Astrocyte of the spinal cord (primary cell): ENCODE measurements around the gene ZNF469.

Source experiments
- DNase-seq: peaks from one replicate; pipeline ENCODE4 v3.0.0; 2011; ENCODE audit warnings: low read depth, low spot score
- H3K4me3 ChIP-seq: 2 replicates; pipeline ENCODE4 v1.5.1; 2011; ENCODE audit warnings: low read depth, mild to moderate bottlenecking, low read length, moderate library complexity
- in situ Hi-C: cut with HindIII; loops from 2 replicates; pipeline ENCODE4 v1.10.0; 2017; ENCODE audit warnings: low sequenced_read_pairs
- TF ChIP-seq, protein P1 (sequence below): IDR thresholded peaks from 2 replicates; pipeline ENCODE4 v1.5.1; 2012; ENCODE audit warnings: low read depth, mild to moderate bottlenecking, low read length, inconsistent platforms

The ZNF469 gene

DNA sequence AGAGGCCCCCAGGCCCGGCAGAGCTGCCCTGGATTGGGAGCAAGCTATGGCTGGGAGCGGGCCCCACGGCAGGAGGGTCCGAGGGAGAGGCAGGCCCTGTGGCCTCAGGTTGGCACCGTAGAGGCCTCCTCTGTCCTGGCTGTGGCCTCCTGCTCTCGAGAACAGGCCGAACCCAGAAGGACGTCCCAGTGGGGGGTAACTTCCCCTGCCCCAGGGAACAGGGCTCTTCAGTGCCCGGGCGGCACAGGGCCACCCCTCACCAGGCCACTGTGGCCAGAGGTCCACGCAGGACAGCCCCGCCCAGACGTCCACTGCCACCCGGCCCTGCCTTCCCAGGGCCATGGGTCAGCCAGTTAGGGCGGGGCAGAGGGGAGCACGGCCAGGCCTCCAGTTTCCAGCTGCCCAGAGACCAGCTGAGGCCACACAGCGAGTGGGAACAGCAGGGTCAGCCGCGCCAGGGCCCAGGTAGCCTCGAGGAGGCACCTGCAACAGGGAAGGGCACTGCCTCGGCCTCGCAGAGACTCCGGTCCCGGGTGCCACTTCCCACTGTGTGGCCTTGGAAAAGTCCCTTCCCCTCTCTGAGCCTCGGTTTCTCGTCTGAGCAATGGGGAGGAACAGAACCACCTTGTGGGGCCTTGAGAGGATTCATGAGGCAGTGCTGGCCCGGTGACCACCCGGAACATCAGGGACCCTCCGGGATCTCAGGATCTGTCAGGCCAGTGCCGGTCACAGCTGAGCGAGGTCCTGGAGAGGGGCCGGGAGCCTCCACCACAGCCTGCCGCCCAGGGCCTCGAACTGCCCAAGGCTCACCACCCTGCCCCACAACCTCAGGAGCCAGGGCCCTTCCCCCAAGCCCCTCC is 32.0 kb downstream of the ZNF469 start:
- in situ Hi-C loops: no loop called here
- H3K4me3 ChIP-seq: no peak overlapping the region
- TF ChIP-seq, protein P1, sequence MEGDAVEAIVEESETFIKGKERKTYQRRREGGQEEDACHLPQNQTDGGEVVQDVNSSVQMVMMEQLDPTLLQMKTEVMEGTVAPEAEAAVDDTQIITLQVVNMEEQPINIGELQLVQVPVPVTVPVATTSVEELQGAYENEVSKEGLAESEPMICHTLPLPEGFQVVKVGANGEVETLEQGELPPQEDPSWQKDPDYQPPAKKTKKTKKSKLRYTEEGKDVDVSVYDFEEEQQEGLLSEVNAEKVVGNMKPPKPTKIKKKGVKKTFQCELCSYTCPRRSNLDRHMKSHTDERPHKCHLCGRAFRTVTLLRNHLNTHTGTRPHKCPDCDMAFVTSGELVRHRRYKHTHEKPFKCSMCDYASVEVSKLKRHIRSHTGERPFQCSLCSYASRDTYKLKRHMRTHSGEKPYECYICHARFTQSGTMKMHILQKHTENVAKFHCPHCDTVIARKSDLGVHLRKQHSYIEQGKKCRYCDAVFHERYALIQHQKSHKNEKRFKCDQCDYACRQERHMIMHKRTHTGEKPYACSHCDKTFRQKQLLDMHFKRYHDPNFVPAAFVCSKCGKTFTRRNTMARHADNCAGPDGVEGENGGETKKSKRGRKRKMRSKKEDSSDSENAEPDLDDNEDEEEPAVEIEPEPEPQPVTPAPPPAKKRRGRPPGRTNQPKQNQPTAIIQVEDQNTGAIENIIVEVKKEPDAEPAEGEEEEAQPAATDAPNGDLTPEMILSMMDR: no peak
- DNase-seq: no peak

- DNase-seq: no peak
- H3K4me3 ChIP-seq: no peak overlapping the region
- TF ChIP-seq, protein P1: no peak
- in situ Hi-C loops: no loop called here
Measured at GRCh38 chr16:88415381-88415705, 32.6 kb downstream of the ZNF469 start.

GRCh38 chr16:88415713-88416323 is 33.1 kb downstream of the ZNF469 start:
- in situ Hi-C loops: no loop called here

GRCh38 chr16:88416686-88417085 is 33.9 kb downstream of the ZNF469 start:
- in situ Hi-C loops: no loop called here
- TF ChIP-seq, protein P1: no peak
- DNase-seq: no peak
- no peak overlapping the region for H3K4me3 ChIP-seq

More at GRCh38 chr16:88415713-88416323, 33.1 kb downstream of the ZNF469 start:
- DNase-seq: no peak
- TF ChIP-seq, protein P1: no peak
- no peak overlapping the region for H3K4me3 ChIP-seq

- TF ChIP-seq, protein P1: no peak
- in situ Hi-C loops: no loop called here
Measured at GRCh38 chr16:88417684-88418476, 35.1 kb downstream of the ZNF469 start.

GRCh38 chr16:88418869-88419268 is 36.1 kb downstream of the ZNF469 start:
- no peak for DNase-seq
- in situ Hi-C loops: no loop called here
- TF ChIP-seq, protein P1: no peak
- no peak overlapping the region for H3K4me3 ChIP-seq

More at GRCh38 chr16:88417684-88418476, 35.1 kb downstream of the ZNF469 start:
- no peak overlapping the region for H3K4me3 ChIP-seq
- DNase-seq: no peak
